KMS-11 (cell line): ENCODE data around the gene SORCS2.

Experiments used
- H2AFZ ChIP-seq: fragments of 200-600 bp; sonication (generic); 2 replicates; pipeline ENCODE4 v1.6.1; 2016; ENCODE audit warnings: antibody characterized with exemption, mixed run types, low read depth
- H3K27ac ChIP-seq: fragments of 200-600 bp; sonication (generic); 2 replicates; pipeline ENCODE4 v1.6.1; 2016; ENCODE audit warnings: mild to moderate bottlenecking, mixed run types
- H3K27me3 ChIP-seq: fragments of 200-600 bp; sonication (generic); 2 replicates; pipeline ENCODE4 v1.6.1; 2017; ENCODE audit warnings: mild to moderate bottlenecking, low read depth, mixed run types, moderate library complexity; ENCODE audit not compliant: insufficient read depth
- H3K36me3 ChIP-seq: fragments of 200-600 bp; sonication (generic); 2 replicates; pipeline ENCODE4 v1.6.1; 2017; ENCODE audit warnings: mild to moderate bottlenecking, mixed run types; ENCODE audit not compliant: insufficient read depth
- H3K4me1 ChIP-seq: fragments of 200-600 bp; sonication (generic); 2 replicates; pipeline ENCODE4 v1.6.1; 2016; ENCODE audit warnings: mild to moderate bottlenecking, low read depth, mixed run types; ENCODE audit not compliant: poor library complexity, severe bottlenecking
- H3K4me2 ChIP-seq: fragments of 200-600 bp; sonication (generic); 2 replicates; pipeline ENCODE4 v1.7.0; 2016; ENCODE audit warnings: mild to moderate bottlenecking, mixed run types
- H3K4me3 ChIP-seq: fragments of 200-600 bp; sonication (generic); IDR thresholded peaks from 2 replicates; pipeline ENCODE4 v1.6.1; 2017; ENCODE audit warnings: low read depth, low read length, mixed read lengths; ENCODE audit not compliant: insufficient read depth
- H3K79me2 ChIP-seq: fragments of 200-600 bp; sonication (generic); 2 replicates; pipeline ENCODE4 v1.6.1; 2016; ENCODE audit warnings: low read depth, mixed run types; ENCODE audit not compliant: insufficient read depth
- H3K9ac ChIP-seq: fragments of 200-600 bp; sonication (generic); 2 replicates; pipeline ENCODE4 v1.6.1; 2016; ENCODE audit warnings: mild to moderate bottlenecking, mixed run types
- H4K20me1 ChIP-seq: fragments of 200-600 bp; sonication (generic); 2 replicates; pipeline ENCODE4 v1.6.1; 2016; ENCODE audit warnings: mild to moderate bottlenecking, mixed run types; ENCODE audit not compliant: insufficient read depth
- CTCF ChIP-seq: fragments of 200-600 bp; sonication (generic); conservative IDR thresholded peaks from 2 replicates; pipeline ENCODE4 v1.6.1; 2017; ENCODE audit warnings: low read depth, mild to moderate bottlenecking, antibody characterized with exemption, low read length, moderate library complexity, mixed read lengths

The SORCS2 gene

DNA sequence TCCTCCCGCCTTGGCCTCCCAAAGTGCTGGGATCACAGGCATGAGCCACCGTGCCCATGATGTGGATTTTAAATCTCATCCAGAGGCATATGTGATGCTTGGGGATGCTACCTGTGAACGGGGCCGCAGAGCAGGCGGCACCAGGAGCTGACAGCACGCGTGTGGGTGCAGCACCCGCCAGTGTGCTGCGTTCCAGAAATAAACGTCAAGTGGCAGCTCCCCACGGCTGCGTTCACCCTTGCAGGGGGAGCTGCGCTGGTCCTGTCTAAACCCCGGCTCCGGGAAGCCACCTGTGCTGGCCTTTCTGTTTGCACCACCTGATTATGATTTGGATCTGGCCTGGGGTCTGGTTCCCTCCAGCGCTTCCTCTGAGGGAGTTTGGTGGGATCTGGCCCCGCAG lies 77.8 kb downstream of the SORCS2 start:
- no peak overlapping the region for H3K27ac ChIP-seq
- no peak overlapping the region for H2AFZ ChIP-seq
- H4K20me1 ChIP-seq = no peaks in the 10 kb centered on the region
- TF ChIP-seq CTCF = no peak
- H3K4me2 ChIP-seq = no peak overlapping the region
- no peaks in the 10 kb centered on the region for H3K4me1 ChIP-seq
- no peak overlapping the region for H3K9ac ChIP-seq
- no peaks in the 10 kb centered on the region for H3K36me3 ChIP-seq
- peaks cover 22% of the 10 kb centered on the region; the same call in 1 of the 2 replicates for H3K27me3 ChIP-seq
- no peak overlapping the region for H3K4me3 ChIP-seq
- no peaks in the 10 kb centered on the region for H3K79me2 ChIP-seq

DNA sequence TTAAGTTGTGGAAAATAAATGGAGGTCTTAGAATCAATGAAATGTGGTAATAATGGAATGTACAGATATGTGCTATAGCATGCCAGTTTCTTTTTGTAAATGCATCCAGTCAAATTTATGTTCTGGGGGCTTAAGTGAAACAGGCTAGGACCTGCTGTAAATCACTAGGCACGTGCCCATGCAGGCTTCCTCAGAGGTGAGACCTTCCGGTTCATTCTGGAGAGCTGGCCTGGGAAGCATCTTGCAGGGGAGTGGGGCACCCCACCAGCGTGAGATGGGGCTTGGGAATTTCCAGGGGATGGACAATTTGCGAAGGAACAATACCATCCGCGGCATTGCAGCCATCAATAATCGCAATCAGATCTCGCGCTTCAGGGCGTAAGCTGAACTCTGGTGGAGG lies 80.1 kb downstream of the SORCS2 start:
- Histone ChIP-seq H3K36me3 (no peaks in the 10 kb centered on the region), H4K20me1 (no peaks in the 10 kb centered on the region), H3K9ac (no peak overlapping the region), H3K27me3 (peaks cover 18% of the 10 kb centered on the region; the same call in 1 of the 2 replicates), H3K27ac (no peak overlapping the region), H3K4me2 (no peak overlapping the region), H3K79me2 (no peaks in the 10 kb centered on the region), H2AFZ (no peak overlapping the region), H3K4me1 (no peaks in the 10 kb centered on the region), H3K4me3 (no peak overlapping the region)
- TF ChIP-seq CTCF = no peak

DNA sequence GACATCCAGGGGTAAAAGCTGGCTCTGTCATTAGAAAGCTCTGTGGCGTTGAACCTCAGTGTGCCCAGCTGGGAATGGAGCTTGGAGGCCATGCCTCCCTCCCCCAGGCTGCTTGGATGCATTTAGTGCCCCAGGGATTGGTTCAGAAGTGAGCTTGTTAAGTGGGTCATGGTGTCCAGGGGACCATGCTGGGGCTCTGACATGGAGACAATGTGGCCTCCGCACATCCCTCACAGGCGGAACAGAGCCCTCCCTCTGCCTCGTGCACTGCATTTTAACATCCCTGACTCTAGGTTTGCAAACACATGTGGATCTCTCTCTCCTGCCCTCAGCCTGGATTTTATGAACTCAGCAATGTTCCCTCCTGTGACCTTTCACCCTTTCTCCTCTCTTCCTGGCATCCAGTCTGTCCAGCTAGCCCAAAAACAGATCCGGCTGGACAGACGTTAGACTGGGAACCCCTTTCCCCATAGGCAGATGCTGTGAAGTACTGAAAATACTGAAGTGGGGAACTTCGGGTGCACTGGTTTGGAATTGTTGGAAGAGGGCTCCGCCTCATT lies 81.5 kb downstream of the SORCS2 start:
- H3K36me3 ChIP-seq = no peaks in the 10 kb centered on the region
- peaks cover 17% of the 10 kb centered on the region; the same call in 1 of the 2 replicates for H3K27me3 ChIP-seq
- no peaks in the 10 kb centered on the region for H3K4me1 ChIP-seq
- no peak overlapping the region for H3K27ac ChIP-seq
- no peaks in the 10 kb centered on the region for H3K79me2 ChIP-seq
- H4K20me1 ChIP-seq = no peaks in the 10 kb centered on the region
- H3K9ac ChIP-seq = no peak overlapping the region
- no peak for TF ChIP-seq CTCF
- H3K4me2 ChIP-seq = no peak overlapping the region
- no peak overlapping the region for H3K4me3 ChIP-seq
- no peak overlapping the region for H2AFZ ChIP-seq

GRCh38 chr4:7275067-7275466 lies 82.7 kb downstream of the SORCS2 start:
- TF ChIP-seq CTCF = no peak
- Histone ChIP-seq H3K79me2 (no peaks in the 10 kb centered on the region), H3K9ac (no peak overlapping the region)

More at GRCh38 chr4:7275067-7275466, 82.7 kb downstream of the SORCS2 start:
- Histone ChIP-seq H3K4me2 (no peak overlapping the region), H2AFZ (no peak overlapping the region), H3K27ac (no peak overlapping the region), H3K4me3 (no peak overlapping the region), H3K27me3 (peaks cover 11% of the 10 kb centered on the region; the same call in 1 of the 2 replicates), H4K20me1 (no peaks in the 10 kb centered on the region), H3K36me3 (no peaks in the 10 kb centered on the region), H3K4me1 (no peaks in the 10 kb centered on the region)
